Measurements from ENCODE around the gene SV2A. TPM values are rescaled to one million over a fixed set of nuclear protein-coding genes. Genes with fewer than 3 reads are reported as not detected.

The SV2A gene
- total and polyA plus RNA-seq, 4 donors = 0.13 to 0.51 (median 0.24) TPM

Other genes with a start within 250 kb of the SV2A start
- 1 to 10 TPM; 3.5 to 4.5 TPM for gene FCGR1A, start 135.2 kb downstream of the SV2A start, total RNA-seq
- gene FCGR1A, start 135.2 kb downstream of the SV2A start, polyA plus RNA-seq = 1 to 10 TPM; 1.6 to 2.5 TPM
- gene BOLA1, start 18.3 kb downstream of the SV2A start, total RNA-seq = 10 to 100 TPM; 10.2 to 10.8 TPM
- 10 to 100 TPM; 12.3 to 22.1 TPM for gene BOLA1, start 18.3 kb downstream of the SV2A start, polyA plus RNA-seq
- 10 to 100 TPM in 1 of 2 donors, 1 to 10 TPM in 1; 6.3 to 10.1 TPM for gene SF3B4, start 10.0 kb upstream of the SV2A start, total RNA-seq
- 10 to 100 TPM; 15.0 to 16.6 TPM for gene SF3B4, start 10.0 kb upstream of the SV2A start, polyA plus RNA-seq
- 1 to 10 TPM; 1.6 to 1.9 TPM for gene MTMR11, start 19.0 kb upstream of the SV2A start, total RNA-seq
- gene MTMR11, start 19.0 kb upstream of the SV2A start, polyA plus RNA-seq = 1 to 10 TPM; 1.5 to 2.1 TPM
- 10 to 100 TPM in 1 of 2 donors, 1 to 10 TPM in 1; 8.6 to 19.2 TPM for gene OTUD7B, start 92.9 kb upstream of the SV2A start, total RNA-seq
- 1 to 10 TPM; 2.1 to 5.2 TPM for gene OTUD7B, start 92.9 kb upstream of the SV2A start, polyA plus RNA-seq
- 10 to 100 TPM; 12.1 to 24.2 TPM for gene VPS45, start 149.9 kb upstream of the SV2A start, total RNA-seq
- 10 to 100 TPM in 1 of 2 donors, 1 to 10 TPM in 1; 7.7 to 16.2 TPM for gene VPS45, start 149.9 kb upstream of the SV2A start, polyA plus RNA-seq
- 1 to 10 TPM; 5.8 to 8.8 TPM for gene PLEKHO1, start 232.1 kb upstream of the SV2A start, total RNA-seq
- 1 to 10 TPM; 3.5 to 6.3 TPM for gene PLEKHO1, start 232.1 kb upstream of the SV2A start, polyA plus RNA-seq

Measured in liver (tissue), 4 donors.